Pancreas (tissue), 10 donors: ENCODE data around the gene KLK15. TPM values are rescaled to one million over a fixed set of nuclear protein-coding genes. Genes with fewer than 3 reads are reported as not detected.
A peak's percentile ranks its signal among the peaks of the same experiment; 100 is the strongest.

ENCODE experiments used
- ATAC-seq, 4 donors: fragments of 200-7000 bp; cut with Tn5 transposase; one replicate each; pipeline versions ENCODE4 v1.8.0 to v1.9.1; 2020; ENCODE audit warnings: mild to moderate bottlenecking in 4 of 4, moderate library complexity in 4 of 4
- DNase-seq, 6 donors: peaks; one replicate each; pipeline ENCODE4 v3.0.0-alpha.2; 2020
- FAIRE-seq: peaks from 2 replicates; lab custom pipeline; 2012; peaks lifted over from hg19 to GRCh38; lab: Jason Lieb, UNC
- H3K27ac ChIP-seq, 4 donors: fragments of 200-600 bp; sonication (generic); 1 replicate in 3 of 4; 2 replicates in 1 of 4; pipeline versions ENCODE4 v1.5.0 to v1.8.0; 2020
- H3K27me3 ChIP-seq, 4 donors: fragments of 200-600 bp; one replicate each; pipeline ENCODE4 v1.8.0; 2021
- H3K36me3 ChIP-seq, 3 donors: fragments of 200-600 bp; sonication (generic) in 1 of 3; one replicate each; pipeline versions ENCODE4 v1.5.0 to v1.8.0; 2020 to 2021
- H3K4me1 ChIP-seq, 3 donors: fragments of 200-600 bp; one replicate each; pipeline ENCODE4 v1.8.0; 2021
- H3K4me3 ChIP-seq, 4 donors: fragments of 200-600 bp; sonication (generic) in 2 of 4; one replicate each; pipeline versions ENCODE4 v1.5.0 to v1.8.0; 2020 to 2021
- H3K9me3 ChIP-seq, 4 donors: fragments of 200-600 bp; one replicate each; pipeline ENCODE4 v1.8.0; 2021
- WGBS, 2 donors: extraction: QIAGEN DNeasy Blood & Tissue Kit; methylation state at CpG; one replicate each; pipeline ENCODE4 v1.1.7; 2013; 5-methylcytosine and 5-hydroxymethylcytosine counted together
- intact Hi-C, 3 donors: fragments of 100-400 bp; cut with DNase I; formaldehyde crosslinking; loops; one replicate each; pipeline versions ENCODE4 v1.11.1 to v1.14.2; 2022
- polyA plus RNA-seq, 2 donors: library from polyadenylated mRNA; stranded (reverse); fragments of 200-250 nt; gene quantifications; one replicate each; pipeline ENCODE4 v1.2.3, GENCODE V29; 2013
- total RNA-seq, 6 donors: library from RNA; stranded (reverse); fragmentation: NEBNext Ultra II Directional in 4 of 6; extraction: Animal tissue kit (Norgen Biotek cat#: 25700) in 4 of 6; gene quantifications; one replicate each; pipeline versions ENCODE4 v1.2.1 to v1.2.4, GENCODE V29; 2021 to 2023
- TF ChIP-seq, protein P1 (sequence below), 4 donors: fragments of 200-600 bp; sonication (generic) in 3 of 4; IDR thresholded peaks; one replicate each; pipeline versions ENCODE4 v1.5.0 to v1.8.0; 2021; ENCODE audit warnings: antibody characterized with exemption in 4 of 4
- donor health status: healthy with polysubstance abuse.
- donor health status: DM: no; HTN: no; CAD: no; lungs with moderate emphysema.
- donor health status: DM: no; HTN: no; CAD: no.
- donor health status: control.
- donor health status: control.
- donor health status: Bipolar disorder and iron deficiency.
- donor health status: DM: yes; HTN: yes; CAD: no.
- donor health status: DM: no; HTN: no; CAD: no.
- donor health status: DM: no; HTN: no; CAD: no.
- donor health status: DM: yes; HTN: yes; CAD: no.

Gene KLK15
- total and polyA plus RNA-seq, 8 donors, result 0.07 to 0.27 TPM; not detected in 6

DNA sequence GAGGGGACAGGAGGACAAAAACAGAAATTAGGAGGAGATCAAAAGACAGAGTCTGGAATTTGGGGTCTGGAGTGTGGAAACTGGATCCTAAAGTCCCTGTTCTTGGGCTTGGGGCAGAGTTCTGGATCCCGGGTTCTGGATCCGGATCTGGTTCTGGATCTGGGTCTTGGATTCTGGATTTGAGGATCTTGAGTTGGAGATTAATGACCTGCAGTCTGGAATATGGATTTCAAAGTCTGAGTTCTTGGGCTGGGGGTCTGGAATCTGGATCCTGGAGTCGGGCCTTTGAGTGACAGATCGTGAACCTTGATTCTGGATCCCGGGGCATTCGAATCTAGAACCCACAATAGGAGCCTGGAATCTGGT lies 411 bp upstream of the KLK15 start:
- Histone ChIP-seq H3K27me3 (no peaks in the 10 kb centered on the region), H3K27ac (no peak overlapping the region), H3K36me3 (no peaks in the 10 kb centered on the region), H3K4me1 (no peaks in the 10 kb centered on the region), H3K9me3 (no peaks in the 10 kb centered on the region), H3K4me3 (no peak overlapping the region)
- ATAC-seq (no peak), FAIRE-seq (no peak), DNase-seq (no peak)
- WGBS, 2 donors, result 92 to 96% methylated on average over 6 of the region's 6 CpGs
- TF ChIP-seq, protein P1, sequence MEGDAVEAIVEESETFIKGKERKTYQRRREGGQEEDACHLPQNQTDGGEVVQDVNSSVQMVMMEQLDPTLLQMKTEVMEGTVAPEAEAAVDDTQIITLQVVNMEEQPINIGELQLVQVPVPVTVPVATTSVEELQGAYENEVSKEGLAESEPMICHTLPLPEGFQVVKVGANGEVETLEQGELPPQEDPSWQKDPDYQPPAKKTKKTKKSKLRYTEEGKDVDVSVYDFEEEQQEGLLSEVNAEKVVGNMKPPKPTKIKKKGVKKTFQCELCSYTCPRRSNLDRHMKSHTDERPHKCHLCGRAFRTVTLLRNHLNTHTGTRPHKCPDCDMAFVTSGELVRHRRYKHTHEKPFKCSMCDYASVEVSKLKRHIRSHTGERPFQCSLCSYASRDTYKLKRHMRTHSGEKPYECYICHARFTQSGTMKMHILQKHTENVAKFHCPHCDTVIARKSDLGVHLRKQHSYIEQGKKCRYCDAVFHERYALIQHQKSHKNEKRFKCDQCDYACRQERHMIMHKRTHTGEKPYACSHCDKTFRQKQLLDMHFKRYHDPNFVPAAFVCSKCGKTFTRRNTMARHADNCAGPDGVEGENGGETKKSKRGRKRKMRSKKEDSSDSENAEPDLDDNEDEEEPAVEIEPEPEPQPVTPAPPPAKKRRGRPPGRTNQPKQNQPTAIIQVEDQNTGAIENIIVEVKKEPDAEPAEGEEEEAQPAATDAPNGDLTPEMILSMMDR (IDR thresholded peaks at IDR 0.05), result no peak
- intact Hi-C loops, result no loop called here

DNA sequence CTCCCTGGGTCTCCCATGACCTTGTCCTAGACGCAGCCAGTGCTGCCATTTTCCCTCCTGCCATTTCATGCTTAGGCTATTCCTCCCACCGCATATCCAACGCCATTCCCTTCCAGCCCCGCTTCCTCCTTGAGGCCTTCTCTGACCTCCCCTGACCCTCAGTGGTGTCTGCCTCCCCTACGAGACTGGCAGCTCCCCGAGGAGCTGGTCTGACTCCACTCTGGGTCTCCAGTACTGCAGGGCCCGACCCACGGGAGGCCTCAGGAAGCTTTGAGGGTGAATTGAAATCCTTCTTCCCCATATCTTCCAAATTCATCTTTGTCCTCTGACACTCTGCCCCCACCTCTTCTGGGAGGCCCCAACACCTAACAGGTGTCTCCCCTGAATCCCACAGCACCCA lies 708 bp downstream of the KLK15 start:
- H3K9me3 ChIP-seq, result no peaks in the 10 kb centered on the region
- ATAC-seq (no peak), FAIRE-seq (no peak), DNase-seq (no peak)
- H3K27ac ChIP-seq, result no peak overlapping the region
- WGBS, 2 donors, result 91% methylated on average over 8 of the region's 8 CpGs
- no peaks in the 10 kb centered on the region for H3K27me3 ChIP-seq
- no peaks in the 10 kb centered on the region for H3K36me3 ChIP-seq
- TF ChIP-seq, protein P1 (IDR thresholded peaks at IDR 0.05), result no peak
- no peaks in the 10 kb centered on the region for H3K4me1 ChIP-seq
- intact Hi-C loops, result no loop called here
- no peak overlapping the region for H3K4me3 ChIP-seq

DNA sequence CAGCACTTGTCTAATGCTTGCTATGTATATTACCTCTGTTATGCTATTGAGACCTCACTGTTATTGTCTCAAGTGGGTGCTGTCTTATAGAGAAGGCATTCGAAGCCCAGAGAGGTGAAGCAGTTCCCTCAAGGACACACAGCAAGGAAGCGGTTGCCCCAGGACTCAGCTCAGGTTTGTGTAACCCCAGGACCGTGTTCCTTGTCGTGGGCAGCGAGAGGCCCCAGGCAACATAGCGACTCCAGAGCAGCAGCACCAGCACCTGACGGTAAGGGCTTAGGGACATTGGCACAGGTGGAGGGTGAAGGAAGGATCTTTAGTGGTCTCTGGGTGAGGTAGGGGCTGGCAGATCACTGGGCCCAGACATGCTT lies 2.4 kb downstream of the KLK15 start:
- no peak for FAIRE-seq
- no peak for DNase-seq

DNA sequence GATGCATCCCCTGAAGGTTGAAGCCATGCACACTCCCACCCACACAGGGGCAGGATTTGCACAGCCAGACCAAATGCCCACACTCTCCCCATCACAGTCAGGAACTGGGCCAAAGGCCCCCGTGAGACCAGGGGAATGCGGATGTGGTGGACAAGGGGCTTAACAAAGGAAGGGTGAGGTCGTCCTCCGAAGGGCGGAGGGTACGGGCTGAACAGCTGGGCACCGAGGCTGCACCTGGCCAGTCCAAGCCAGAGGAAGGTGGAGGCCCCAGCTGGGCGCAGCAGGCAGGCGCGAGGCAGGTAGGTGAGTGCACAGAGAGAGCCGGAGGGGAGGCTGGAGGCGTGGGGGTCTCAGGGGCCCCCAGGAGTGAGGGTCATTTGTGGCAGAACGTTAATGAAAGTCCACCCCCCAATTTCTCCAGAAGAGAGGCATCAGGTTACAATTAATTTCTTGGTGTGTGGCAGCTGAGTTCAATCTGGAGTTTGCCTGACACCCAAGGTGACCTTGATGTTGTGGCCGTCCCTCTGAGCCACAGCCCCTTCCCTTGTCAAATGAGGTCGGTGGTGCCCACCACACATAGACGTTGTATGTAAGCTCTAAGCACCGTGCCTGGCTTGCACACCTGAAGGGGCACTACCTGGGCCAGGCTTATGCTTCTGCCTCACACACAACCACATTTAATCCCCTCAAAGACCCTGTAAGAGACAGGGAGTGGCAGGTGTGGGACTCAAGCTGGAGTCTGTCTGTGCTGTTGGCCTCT lies 2.9 kb downstream of the KLK15 start:
- WGBS, 2 donors, result 54 to 58% methylated on average over 17 of the region's 17 CpGs
- Histone ChIP-seq H3K4me3 (no peak overlapping the region), H3K36me3 (no peaks in the 10 kb centered on the region), H3K27ac (no peak overlapping the region), H3K4me1 (no peaks in the 10 kb centered on the region), H3K9me3 (no peaks in the 10 kb centered on the region), H3K27me3 (no peaks in the 10 kb centered on the region)
- peak in 1 of 4 donors; percentile 23 for ATAC-seq
- FAIRE-seq, result no peak
- intact Hi-C loops, result no loop called here
- no peak for DNase-seq
- TF ChIP-seq, protein P1 (IDR thresholded peaks at IDR 0.05), result no peak

More for the DNA sequence above, 2.4 kb downstream of the KLK15 start:
- intact Hi-C loops, result no loop called here
- H3K4me3 ChIP-seq, result no peak overlapping the region
- no peak for ATAC-seq
- TF ChIP-seq, protein P1 (IDR thresholded peaks at IDR 0.05), result no peak
- H3K9me3 ChIP-seq, result no peaks in the 10 kb centered on the region
- 79 to 82% methylated on average over 7 of the region's 7 CpGs for WGBS, 2 donors
- no peak overlapping the region for H3K27ac ChIP-seq
- no peaks in the 10 kb centered on the region for H3K4me1 ChIP-seq
- no peaks in the 10 kb centered on the region for H3K27me3 ChIP-seq
- no peaks in the 10 kb centered on the region for H3K36me3 ChIP-seq

DNA sequence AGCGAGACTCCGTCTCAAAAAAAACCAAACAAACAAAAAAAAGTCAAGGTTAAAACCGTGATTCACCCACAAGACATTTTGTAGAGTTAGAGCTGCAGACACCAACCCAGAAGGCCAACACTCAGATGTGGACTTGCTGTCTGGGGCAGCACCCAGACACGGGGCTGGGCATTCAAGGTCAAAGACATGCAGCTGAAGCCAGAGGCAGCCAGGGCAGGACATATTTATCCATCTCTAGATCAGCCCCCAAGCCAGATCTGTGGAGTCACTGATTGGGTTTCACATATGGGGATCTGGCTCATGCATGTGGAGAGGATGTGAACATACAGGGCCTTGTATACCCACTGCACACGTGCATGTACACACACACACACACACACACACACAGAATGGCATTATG lies 3.6 kb downstream of the KLK15 start:
- peak in 3 of 4 donors; percentile 30 to 84 (median 49) for ATAC-seq
- 34 to 44% methylated on average over 5 of the region's 5 CpGs for WGBS, 2 donors
- DNase-seq, result no peak
- FAIRE-seq, result no peak
- H3K4me3 ChIP-seq, result no peak overlapping the region
- H3K27me3 ChIP-seq, result no peaks in the 10 kb centered on the region
- intact Hi-C loops, result no loop called here
- TF ChIP-seq, protein P1 (IDR thresholded peaks at IDR 0.05), result no peak
- no peaks in the 10 kb centered on the region for H3K36me3 ChIP-seq
- no peaks in the 10 kb centered on the region for H3K9me3 ChIP-seq
- no peak overlapping the region for H3K27ac ChIP-seq
- H3K4me1 ChIP-seq, result peaks cover 0 to 4% (median 0%) of the 10 kb centered on the region in 3 donors
